Smooth muscle cell of the coronary artery (primary cell): ENCODE data around the gene ZNF121. TPM values are rescaled to one million over a fixed set of nuclear protein-coding genes. Genes with fewer than 3 reads are reported as not detected.

ENCODE experiments used
- total RNA-seq: library from RNA; depleted of rRNA; stranded (reverse); fragments of >200 nt; gene quantifications from 2 replicates; pipeline ENCODE4 v1.2.3, GENCODE V29; 2014; ENCODE audit warnings: low replicate concordance

The ZNF121 gene
- total RNA-seq: 27.6 and 39.5 TPM in 2 replicates

DNA sequence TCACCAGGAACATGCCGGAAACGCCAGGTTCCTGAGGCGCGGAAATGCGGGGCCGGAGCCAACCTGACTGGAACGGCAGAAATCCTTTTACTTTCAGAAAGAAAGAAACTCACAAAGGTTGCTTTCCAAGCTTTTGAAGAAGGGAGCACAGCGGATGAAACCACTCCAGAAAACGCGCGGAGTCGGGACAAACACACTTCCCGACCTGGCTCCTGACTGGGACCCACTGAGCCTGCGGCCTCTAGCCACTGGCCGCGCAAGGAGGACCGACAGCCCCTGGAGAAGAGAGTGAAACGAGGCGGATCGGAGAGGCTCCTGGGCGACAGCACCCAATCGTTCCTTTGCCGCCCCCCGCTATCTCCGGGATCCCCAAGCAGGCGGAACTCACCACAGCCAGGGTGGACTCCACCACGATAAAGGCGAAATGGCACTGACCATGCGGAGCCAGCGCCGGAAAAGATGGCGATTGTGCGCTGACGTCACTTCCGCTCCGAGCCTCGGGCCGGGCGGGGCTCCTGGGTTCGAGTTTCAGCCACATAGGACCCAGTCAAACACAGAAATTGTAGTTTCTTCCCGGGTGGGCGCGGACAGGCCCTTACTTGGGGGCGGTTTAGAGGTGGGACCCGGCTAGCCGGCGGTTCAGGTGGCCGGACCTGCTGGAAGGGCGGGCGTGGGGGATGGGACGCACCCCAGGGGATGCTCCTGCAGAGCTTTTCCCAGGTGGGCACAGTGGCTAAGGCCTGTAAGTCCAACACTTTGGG is at the start of gene ZNF121:
ZNF121 (minus strand) TSS at position 432 of the 761 bp plus-strand sequence. CDS start 16,407 bp downstream, outside the sequence.

DNA sequence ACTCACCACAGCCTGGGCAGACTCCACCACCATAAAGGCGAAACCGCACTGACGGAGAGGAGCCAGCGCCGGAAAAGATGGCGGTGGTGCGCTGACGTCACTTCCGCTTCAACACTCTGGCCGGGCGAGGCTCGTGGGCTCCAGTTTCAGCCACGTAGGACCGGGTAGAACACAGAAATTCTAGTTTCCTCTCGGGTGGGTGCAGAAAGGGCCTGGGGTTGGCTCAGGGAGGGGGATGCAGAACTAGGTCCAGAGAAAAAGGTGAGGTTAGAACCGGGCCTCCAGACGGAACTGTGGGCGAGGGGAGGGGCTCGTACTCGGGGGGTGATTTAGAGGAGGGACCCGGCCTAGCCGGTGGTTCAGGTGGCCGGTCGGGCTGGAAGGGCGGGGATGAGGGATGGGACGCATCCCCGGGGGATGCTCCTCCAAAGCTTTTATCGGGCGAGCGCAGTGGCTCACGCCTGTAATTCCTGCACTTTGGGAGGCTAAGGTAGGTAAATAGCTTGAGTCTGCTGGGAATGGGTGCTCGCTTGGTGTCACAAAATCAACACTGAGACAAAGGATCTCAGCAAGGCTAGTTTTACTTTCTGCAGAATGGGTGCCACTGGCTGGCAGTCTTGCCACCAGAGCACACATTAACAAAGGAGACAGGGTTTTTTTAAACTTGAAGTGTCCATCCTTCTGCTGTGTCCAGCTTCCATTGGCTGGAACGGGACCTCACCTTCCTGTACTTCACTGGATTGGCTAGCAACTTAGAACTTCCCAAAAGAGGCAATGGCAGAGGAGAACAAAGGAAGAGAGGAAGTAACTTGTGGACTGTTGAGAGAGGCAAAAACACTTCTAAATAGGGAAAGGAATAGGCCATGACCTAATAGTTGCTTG is 37.1 kb upstream of the ZNF121 start, which contains the start of gene ZNF561:
ZNF561 (minus strand) TSS at position 77 of the 882 bp plus-strand sequence. CDS start 1,776 bp downstream, outside the sequence.

GRCh38 chr19:9538183-9539058 is 45.9 kb downstream of the ZNF121 start, which contains the start of gene ZNF426:
TSS of gene ZNF426 (minus strand) at chr19:9538645. CDS start at chr19:9536232, 2,413 bp downstream.

Other genes with a start within 250 kb of the ZNF121 start
- 1.1 and 1.4 TPM in 2 replicates for gene ZNF177, start 221.5 kb downstream of the ZNF121 start, total RNA-seq
- 8.2 and 8.7 TPM in 2 replicates for gene ZNF266, start 148.9 kb downstream of the ZNF121 start, total RNA-seq
- gene ZNF560, start 85.9 kb downstream of the ZNF121 start, total RNA-seq: under 0.01 and 1.3 TPM in 2 replicates
- 14.6 and 16.7 TPM in 2 replicates for gene ZNF426, start 45.9 kb downstream of the ZNF121 start, total RNA-seq
- gene ZNF561, start 36.7 kb upstream of the ZNF121 start, total RNA-seq: 41.6 and 49.4 TPM in 2 replicates
- gene ZNF562, start 90.6 kb upstream of the ZNF121 start, total RNA-seq: 25.6 and 27.1 TPM in 2 replicates
- 8.0 and 12.2 TPM in 2 replicates for gene ZNF846, start 184.2 kb upstream of the ZNF121 start, total RNA-seq
- gene FBXL12, start 234.6 kb upstream of the ZNF121 start, total RNA-seq: 13.2 and 14.6 TPM in 2 replicates
- 279 and 284 TPM in 2 replicates for gene UBL5, start 243.4 kb upstream of the ZNF121 start, total RNA-seq